Neural cell (in vitro differentiated cells): ENCODE data around the gene REPIN1. TPM values are rescaled to one million over a fixed set of nuclear protein-coding genes. Genes with fewer than 3 reads are reported as not detected.

ENCODE experiments used
- H2AFZ ChIP-seq: fragments of 200-600, 300-800 bp; sonication (generic), shearing (Covaris generic); 2 replicates; pipeline ENCODE4 v1.6.0; 2014; ENCODE audit warnings: low read depth, mild to moderate bottlenecking, antibody characterized with exemption, low read length, moderate library complexity
- H3F3A ChIP-seq: fragments of 200-600 bp; shearing (Covaris generic); 2 replicates; pipeline ENCODE4 v1.6.1; 2016; ENCODE audit warnings: mild to moderate bottlenecking, moderate library complexity, mixed read lengths, antibody characterized with exemption, low read length; ENCODE audit not compliant: insufficient read depth, poor library complexity, severe bottlenecking
- H3K27ac ChIP-seq: fragments of 200-600, 300-800 bp; sonication (generic), shearing (Covaris generic); 2 replicates; pipeline ENCODE4 v1.5.1; 2014; ENCODE audit warnings: mild to moderate bottlenecking, low read length, moderate library complexity
- H3K27me3 ChIP-seq: fragments of 300-800, 200-600 bp; sonication (generic), shearing (Covaris generic); 2 replicates; pipeline ENCODE4 v1.6.0; 2014; ENCODE audit warnings: mild to moderate bottlenecking, low read depth, low read length, moderate library complexity; ENCODE audit not compliant: insufficient read depth
- H3K36me3 ChIP-seq: fragments of 300-800, 200-600 bp; sonication (generic), shearing (Covaris generic); 2 replicates; pipeline ENCODE4 v1.5.1; 2014; ENCODE audit warnings: mild to moderate bottlenecking, antibody characterized with exemption, low read length, moderate library complexity; ENCODE audit not compliant: insufficient read depth
- H3K4me2 ChIP-seq: fragments of 300-800, 200-600 bp; sonication (generic), shearing (Covaris generic); 2 replicates; pipeline ENCODE4 v1.6.0; 2014; ENCODE audit warnings: mild to moderate bottlenecking, low read length
- H3K4me3 ChIP-seq: fragments of 300-800, 200-600 bp; sonication (generic), shearing (Covaris generic); 2 replicates; pipeline ENCODE4 v1.5.1; 2014; ENCODE audit warnings: mild to moderate bottlenecking, low read length, moderate library complexity
- H3K79me2 ChIP-seq: fragments of 200-600 bp; shearing (Covaris generic); replicated peaks from 2 replicates; pipeline ENCODE4 v1.6.0; 2014; ENCODE audit warnings: mild to moderate bottlenecking, low read length, moderate library complexity; ENCODE audit not compliant: insufficient read depth
- H3K9ac ChIP-seq: fragments of 300-800, 200-600 bp; sonication (generic), shearing (Covaris generic); 2 replicates; pipeline ENCODE4 v1.6.1; 2016; ENCODE audit warnings: mild to moderate bottlenecking, low read length, mixed read lengths
- H3K9me2 ChIP-seq: fragments of 200-600 bp; shearing (Covaris generic); 2 replicates; pipeline ENCODE4 v1.6.1; 2016; ENCODE audit warnings: mild to moderate bottlenecking, low read length, mixed read lengths; ENCODE audit not compliant: insufficient read depth
- H3K9me3 ChIP-seq: fragments of 200-600, 300-800 bp; sonication (generic), shearing (Covaris generic); 2 replicates; pipeline ENCODE4 v1.6.1; 2016; ENCODE audit warnings: mild to moderate bottlenecking, mixed run types, low read length, moderate library complexity, mixed read lengths
- H4K20me1 ChIP-seq: fragments of 200-600 bp; shearing (Covaris generic); 2 replicates; pipeline ENCODE4 v1.6.1; 2016; ENCODE audit warnings: mild to moderate bottlenecking, mixed run types; ENCODE audit not compliant: insufficient read depth
- EP300 ChIP-seq: fragments of 450-650 bp; conservative IDR thresholded peaks from 2 replicates; pipeline ENCODE4 v1.6.1; 2014; ENCODE audit warnings: antibody characterized with exemption, mild to moderate bottlenecking, moderate library complexity; ENCODE audit not compliant: poor library complexity, severe bottlenecking
- EZH2 ChIP-seq: fragments of 200-600, 300-800 bp; shearing (Covaris generic), sonication (generic); IDR thresholded peaks from 2 replicates; pipeline ENCODE4 v1.6.1; 2014; ENCODE audit warnings: antibody characterized with exemption, low read length, borderline replicate concordance, mild to moderate bottlenecking; ENCODE audit not compliant: insufficient read depth, poor library complexity, severe bottlenecking
- MXI1 ChIP-seq: fragments of 450-650 bp; conservative IDR thresholded peaks from 2 replicates; pipeline ENCODE4 v1.6.1; 2014; ENCODE audit warnings: antibody characterized with exemption, mild to moderate bottlenecking; ENCODE audit not compliant: poor library complexity, severe bottlenecking
- POLR2AphosphoS5 ChIP-seq: IDR thresholded peaks from 2 replicates; pipeline ENCODE4 v1.6.1; 2012
- RAD21 ChIP-seq: fragments of 450-650 bp; conservative IDR thresholded peaks from 2 replicates; pipeline ENCODE4 v1.6.1; 2014; ENCODE audit warnings: antibody characterized with exemption, mild to moderate bottlenecking, moderate library complexity
- SMC3 ChIP-seq: fragments of 450-650 bp; conservative IDR thresholded peaks from 2 replicates; pipeline ENCODE4 v1.6.1; 2014; ENCODE audit warnings: antibody characterized with exemption, mild to moderate bottlenecking, moderate library complexity; ENCODE audit not compliant: poor library complexity
- TAF1 ChIP-seq: IDR thresholded peaks from 2 replicates; pipeline ENCODE4 v1.6.1; 2012; ENCODE audit warnings: low read depth
- polyA plus RNA-seq: library from polyadenylated mRNA; depleted of rRNA; stranded (reverse); fragments of >200 nt; gene quantifications from 2 replicates; pipeline ENCODE4 v1.2.3, GENCODE V29; 2014
- TF ChIP-seq, protein P1 (sequence below): fragments of 450-650 bp; IDR thresholded peaks from 2 replicates; pipeline ENCODE4 v1.5.1; 2014; ENCODE audit warnings: antibody characterized with exemption, mild to moderate bottlenecking, moderate library complexity; ENCODE audit not compliant: poor library complexity, severe bottlenecking
- TF ChIP-seq, protein P2 (sequence below): IDR thresholded peaks from 2 replicates; pipeline ENCODE4 v1.6.1; 2012; ENCODE audit warnings: borderline replicate concordance

REPIN1 gene
- polyA plus RNA-seq, 1 donor from 2014 or later: 95.5 TPM

DNA sequence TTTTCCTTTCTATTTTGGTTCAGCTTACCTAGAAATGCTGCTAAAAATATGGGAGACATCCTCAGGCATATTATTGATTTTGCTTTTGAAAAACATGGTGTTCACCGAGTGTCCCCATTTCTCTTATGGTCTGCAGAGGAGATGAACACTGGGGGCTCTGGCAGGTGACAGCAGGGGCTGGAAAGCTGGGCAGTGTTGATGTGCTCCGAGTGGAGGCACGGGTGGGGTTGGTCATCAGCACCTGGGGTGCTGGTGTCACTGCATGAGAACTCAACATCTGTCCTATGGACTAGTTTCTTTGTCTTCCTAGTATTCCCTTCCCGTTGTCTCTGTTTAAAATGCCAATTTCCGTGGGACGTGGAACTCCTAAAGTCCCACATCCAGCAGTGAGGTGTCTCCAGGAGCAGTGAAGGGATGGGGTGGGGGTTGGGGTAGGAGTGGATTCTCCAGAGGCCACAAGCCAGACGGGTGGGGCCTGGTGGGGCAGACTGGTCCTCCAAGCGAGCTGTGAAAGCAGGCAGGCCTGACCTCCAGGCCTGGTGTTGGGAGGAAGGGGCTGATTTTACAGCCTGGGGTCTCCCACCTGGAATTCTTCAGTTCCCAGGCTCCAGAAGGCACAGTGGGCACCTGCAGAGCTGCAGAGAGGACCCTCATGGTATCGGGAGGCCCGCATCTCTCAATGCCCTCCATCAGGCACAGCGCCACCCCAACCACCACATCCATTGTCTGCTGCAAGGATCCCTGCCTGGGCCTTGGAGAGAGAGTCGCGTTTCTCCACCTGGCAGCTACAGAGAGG lies 35.0 kb downstream of the REPIN1 start:
- H2AFZ ChIP-seq: no peak overlapping the region
- H3K9me3 ChIP-seq: no peaks in the 10 kb centered on the region
- no peaks in the 10 kb centered on the region for H4K20me1 ChIP-seq
- H3K4me3 ChIP-seq: no peak overlapping the region
- no peaks in the 10 kb centered on the region for H3K9me2 ChIP-seq
- H3K79me2 ChIP-seq: no peaks in the 10 kb centered on the region
- no peak overlapping the region for H3K27ac ChIP-seq
- H3F3A ChIP-seq: no peaks in the 10 kb centered on the region
- no peak overlapping the region for H3K4me2 ChIP-seq
- no peak overlapping the region for H3K9ac ChIP-seq
- H3K36me3 ChIP-seq: no peaks in the 10 kb centered on the region
- TF ChIP-seq POLR2AphosphoS5 (no peak), MXI1 (no peak), EP300 (no peak), EZH2 (no peak), TAF1 (no peak), RAD21 (no peak), SMC3 (no peak)
- TF ChIP-seq, protein P1, sequence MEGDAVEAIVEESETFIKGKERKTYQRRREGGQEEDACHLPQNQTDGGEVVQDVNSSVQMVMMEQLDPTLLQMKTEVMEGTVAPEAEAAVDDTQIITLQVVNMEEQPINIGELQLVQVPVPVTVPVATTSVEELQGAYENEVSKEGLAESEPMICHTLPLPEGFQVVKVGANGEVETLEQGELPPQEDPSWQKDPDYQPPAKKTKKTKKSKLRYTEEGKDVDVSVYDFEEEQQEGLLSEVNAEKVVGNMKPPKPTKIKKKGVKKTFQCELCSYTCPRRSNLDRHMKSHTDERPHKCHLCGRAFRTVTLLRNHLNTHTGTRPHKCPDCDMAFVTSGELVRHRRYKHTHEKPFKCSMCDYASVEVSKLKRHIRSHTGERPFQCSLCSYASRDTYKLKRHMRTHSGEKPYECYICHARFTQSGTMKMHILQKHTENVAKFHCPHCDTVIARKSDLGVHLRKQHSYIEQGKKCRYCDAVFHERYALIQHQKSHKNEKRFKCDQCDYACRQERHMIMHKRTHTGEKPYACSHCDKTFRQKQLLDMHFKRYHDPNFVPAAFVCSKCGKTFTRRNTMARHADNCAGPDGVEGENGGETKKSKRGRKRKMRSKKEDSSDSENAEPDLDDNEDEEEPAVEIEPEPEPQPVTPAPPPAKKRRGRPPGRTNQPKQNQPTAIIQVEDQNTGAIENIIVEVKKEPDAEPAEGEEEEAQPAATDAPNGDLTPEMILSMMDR: no peak
- TF ChIP-seq, protein P2, sequence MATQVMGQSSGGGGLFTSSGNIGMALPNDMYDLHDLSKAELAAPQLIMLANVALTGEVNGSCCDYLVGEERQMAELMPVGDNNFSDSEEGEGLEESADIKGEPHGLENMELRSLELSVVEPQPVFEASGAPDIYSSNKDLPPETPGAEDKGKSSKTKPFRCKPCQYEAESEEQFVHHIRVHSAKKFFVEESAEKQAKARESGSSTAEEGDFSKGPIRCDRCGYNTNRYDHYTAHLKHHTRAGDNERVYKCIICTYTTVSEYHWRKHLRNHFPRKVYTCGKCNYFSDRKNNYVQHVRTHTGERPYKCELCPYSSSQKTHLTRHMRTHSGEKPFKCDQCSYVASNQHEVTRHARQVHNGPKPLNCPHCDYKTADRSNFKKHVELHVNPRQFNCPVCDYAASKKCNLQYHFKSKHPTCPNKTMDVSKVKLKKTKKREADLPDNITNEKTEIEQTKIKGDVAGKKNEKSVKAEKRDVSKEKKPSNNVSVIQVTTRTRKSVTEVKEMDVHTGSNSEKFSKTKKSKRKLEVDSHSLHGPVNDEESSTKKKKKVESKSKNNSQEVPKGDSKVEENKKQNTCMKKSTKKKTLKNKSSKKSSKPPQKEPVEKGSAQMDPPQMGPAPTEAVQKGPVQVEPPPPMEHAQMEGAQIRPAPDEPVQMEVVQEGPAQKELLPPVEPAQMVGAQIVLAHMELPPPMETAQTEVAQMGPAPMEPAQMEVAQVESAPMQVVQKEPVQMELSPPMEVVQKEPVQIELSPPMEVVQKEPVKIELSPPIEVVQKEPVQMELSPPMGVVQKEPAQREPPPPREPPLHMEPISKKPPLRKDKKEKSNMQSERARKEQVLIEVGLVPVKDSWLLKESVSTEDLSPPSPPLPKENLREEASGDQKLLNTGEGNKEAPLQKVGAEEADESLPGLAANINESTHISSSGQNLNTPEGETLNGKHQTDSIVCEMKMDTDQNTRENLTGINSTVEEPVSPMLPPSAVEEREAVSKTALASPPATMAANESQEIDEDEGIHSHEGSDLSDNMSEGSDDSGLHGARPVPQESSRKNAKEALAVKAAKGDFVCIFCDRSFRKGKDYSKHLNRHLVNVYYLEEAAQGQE: no peak
- H3K27me3 ChIP-seq: no peaks in the 10 kb centered on the region

DNA sequence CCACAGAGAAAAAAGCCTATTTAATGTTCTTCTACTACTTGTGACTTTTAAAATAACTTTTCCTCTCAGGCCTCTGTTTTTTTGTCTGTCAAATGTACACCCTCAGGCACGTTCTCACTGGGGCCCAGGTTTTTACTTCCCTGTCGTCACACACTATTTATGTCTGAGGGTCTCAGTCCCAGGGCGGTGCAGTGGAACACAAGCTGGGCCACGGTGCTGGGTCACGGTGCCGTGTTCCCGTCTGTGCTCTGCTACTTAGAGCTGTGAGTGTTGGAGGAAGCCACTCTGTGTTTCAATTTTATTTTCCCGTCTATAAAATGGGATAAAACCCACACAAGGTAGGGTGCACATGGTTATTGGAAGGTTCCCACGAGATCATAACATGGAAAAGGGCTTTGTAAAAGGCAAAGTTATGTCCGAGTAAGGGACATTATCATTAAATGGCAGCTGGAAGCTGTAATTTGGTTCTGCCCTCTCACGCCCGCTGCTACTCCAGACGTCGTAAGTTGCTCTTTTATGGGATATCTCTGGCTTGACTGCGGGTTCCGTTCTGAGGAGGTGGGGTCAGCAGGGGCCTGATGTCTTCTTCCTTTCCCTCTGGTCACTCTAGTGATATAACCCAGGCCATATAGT lies 35.7 kb downstream of the REPIN1 start:
- H3F3A ChIP-seq: no peaks in the 10 kb centered on the region
- no peaks in the 10 kb centered on the region for H3K9me3 ChIP-seq
- no peaks in the 10 kb centered on the region for H3K79me2 ChIP-seq
- H3K9ac ChIP-seq: peak overlapping the region; percentile 84
- H3K4me2 ChIP-seq: peak overlapping the region; percentile 65
- H3K27ac ChIP-seq: peak overlapping the region; percentile 65
- TF ChIP-seq EP300 (no peak), TAF1 (no peak), RAD21 (no peak), EZH2 (no peak), SMC3 (no peak), POLR2AphosphoS5 (no peak), MXI1 (no peak)
- TF ChIP-seq, protein P1: no peak
- TF ChIP-seq, protein P2: no peak
- H3K36me3 ChIP-seq: no peaks in the 10 kb centered on the region
- no peaks in the 10 kb centered on the region for H4K20me1 ChIP-seq
- no peaks in the 10 kb centered on the region for H3K27me3 ChIP-seq
- H3K4me3 ChIP-seq: peak overlapping the region; percentile 76
- H3K9me2 ChIP-seq: no peaks in the 10 kb centered on the region
- H2AFZ ChIP-seq: peak overlapping the region; percentile 69
